IPS DF 6.9 (cell line): Measurements from ENCODE around the gene DDIT4L.
"Not testable (repeated sequence)": the region's sequence is repeated elsewhere in the genome, so short reads cannot be mapped to it uniquely, and the experiment has no call there.

Experiments
- DNase-seq: peaks from one replicate; pipeline ENCODE4 v3.0.0-alpha.2; 2013; ENCODE audit warnings: low read depth, low spot score
- H3K27ac ChIP-seq: one replicate; pipeline ENCODE4 v1.5.1; 2013; ENCODE audit warnings: low read length, control low read depth
- H3K27me3 ChIP-seq: 2 replicates; pipeline ENCODE4 v1.6.1; 2013; ENCODE audit warnings: mild to moderate bottlenecking, low read length; ENCODE audit not compliant: control insufficient read depth, insufficient read depth
- H3K36me3 ChIP-seq: 2 replicates; pipeline ENCODE4 v1.6.1; 2013; ENCODE audit warnings: low read length; ENCODE audit not compliant: control insufficient read depth, insufficient read depth
- H3K4me1 ChIP-seq: 2 replicates; pipeline ENCODE4 v1.6.1; 2013; ENCODE audit warnings: low read length; ENCODE audit not compliant: control insufficient read depth, insufficient read depth
- H3K4me3 ChIP-seq: 2 replicates; pipeline ENCODE4 v1.5.1; 2013; ENCODE audit warnings: mild to moderate bottlenecking, low read length
- H3K9me3 ChIP-seq: 2 replicates; pipeline ENCODE4 v1.6.1; 2013; ENCODE audit warnings: low read length, inconsistent platforms; ENCODE audit not compliant: control insufficient read depth, insufficient read depth
- WGBS: extraction: QIAGEN DNeasy Blood & Tissue Kit; methylation state at CpG from one replicate; pipeline ENCODE4 v1.1.7; 2013; ENCODE audit warnings: mixed read lengths, missing lambda C conversion rate; ENCODE audit not compliant: insufficient read length, insufficient coverage; 5-methylcytosine and 5-hydroxymethylcytosine counted together

Gene DDIT4L

DNA sequence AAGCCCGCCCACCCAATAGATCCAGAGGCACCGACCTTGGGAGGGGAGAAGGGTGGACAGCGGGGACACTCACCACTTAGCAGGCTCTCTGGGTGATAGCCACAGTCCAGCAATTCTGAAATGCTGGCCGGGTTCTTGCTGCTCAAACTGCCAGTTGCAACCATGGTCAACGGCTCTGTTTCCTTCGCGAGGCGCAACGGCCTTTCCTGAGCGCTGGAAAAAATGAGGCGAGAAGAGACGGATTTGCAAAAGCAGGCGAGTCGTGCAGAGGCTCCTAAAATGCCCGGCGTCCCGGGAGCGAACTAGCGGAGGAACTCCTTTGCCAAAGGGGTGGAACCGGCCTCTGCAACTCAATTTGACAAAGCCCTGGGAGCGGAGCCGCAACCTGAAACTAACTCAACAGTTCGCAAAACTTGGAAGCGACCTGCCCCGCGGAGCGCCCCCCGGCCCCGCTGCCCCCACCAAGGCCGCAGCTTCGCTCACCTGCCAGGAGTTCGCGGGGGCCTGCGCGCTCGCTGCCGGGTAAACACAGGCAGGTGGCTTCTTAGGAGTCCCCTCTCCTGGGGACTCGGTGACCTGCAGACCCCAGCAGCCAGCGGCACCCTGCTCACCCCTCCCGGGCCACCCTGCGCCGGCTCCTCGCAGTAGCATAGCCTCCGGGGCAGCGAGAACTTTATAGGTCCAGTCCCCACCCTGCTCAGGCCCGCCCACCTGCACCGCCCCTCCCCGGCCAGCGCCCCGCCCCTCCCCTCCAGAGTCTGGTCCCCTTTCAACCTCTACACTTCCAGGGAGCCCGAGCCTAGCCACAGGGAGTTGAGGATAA is at the start of gene DDIT4L:
TSS of gene DDIT4L (minus strand) at position 649 of the 823 bp plus-strand sequence. CDS start at position 164, 485 bp downstream.
- Histone ChIP-seq H3K4me1 (peaks cover 1% of the 10 kb centered on the region; the same call in 1 of the 2 replicates), H3K4me3 (peak within 1 kb of the TSS; percentile 55), H3K27ac (no peak within 1 kb of the TSS), H3K9me3 (no peaks in the 10 kb centered on the region), H3K36me3 (no peaks in the 10 kb centered on the region), H3K27me3 (peaks cover 5% of the 10 kb centered on the region; the same call in 1 of the 2 replicates)
- no peak for DNase-seq
- no CpG with 5 or more reads among the region's 51 CpGs for WGBS

DNA sequence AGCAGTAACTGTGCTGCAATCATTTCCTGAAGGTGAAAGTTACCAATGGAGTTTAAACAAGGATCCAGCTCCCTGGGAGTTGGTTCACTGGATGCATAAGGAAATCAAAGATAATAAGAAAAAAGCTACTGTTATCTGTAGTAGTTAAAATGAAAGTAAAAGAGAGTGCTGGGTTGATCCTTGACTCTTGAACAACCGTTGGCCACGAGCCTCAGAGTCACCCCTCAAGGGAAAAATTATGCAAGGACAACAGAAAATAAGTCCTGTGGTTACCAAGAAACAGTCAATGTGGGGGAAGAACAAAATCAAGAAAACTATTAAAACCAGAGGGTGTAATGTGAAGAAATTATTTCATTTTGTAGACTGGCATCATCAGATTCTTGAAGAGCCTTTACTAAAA is 49.7 kb upstream of the DDIT4L start:
- Histone ChIP-seq H3K27me3 (no peaks in the 10 kb centered on the region), H3K4me3 (no peak overlapping the region), H3K27ac (no peak overlapping the region), H3K4me1 (no peaks in the 10 kb centered on the region), H3K9me3 (no peaks in the 10 kb centered on the region), H3K36me3 (no peaks in the 10 kb centered on the region)
- DNase-seq: no peak
- WGBS: no CpG with 5 or more reads among the region's 2 CpGs

GRCh38 chr4:100224721-100225120 is 34.5 kb upstream of the DDIT4L start:
- no peaks in the 10 kb centered on the region for H3K27me3 ChIP-seq
- H3K9me3 ChIP-seq: 0 out of 2 replicates have a peak, but pooled peaks cover 4% of the 10 kb centered on the region
- no peak for DNase-seq
- H3K4me1 ChIP-seq: no peaks in the 10 kb centered on the region
- H3K27ac ChIP-seq: no peak overlapping the region
- H3K4me3 ChIP-seq: no peak overlapping the region
- H3K36me3 ChIP-seq: no peaks in the 10 kb centered on the region

DNA sequence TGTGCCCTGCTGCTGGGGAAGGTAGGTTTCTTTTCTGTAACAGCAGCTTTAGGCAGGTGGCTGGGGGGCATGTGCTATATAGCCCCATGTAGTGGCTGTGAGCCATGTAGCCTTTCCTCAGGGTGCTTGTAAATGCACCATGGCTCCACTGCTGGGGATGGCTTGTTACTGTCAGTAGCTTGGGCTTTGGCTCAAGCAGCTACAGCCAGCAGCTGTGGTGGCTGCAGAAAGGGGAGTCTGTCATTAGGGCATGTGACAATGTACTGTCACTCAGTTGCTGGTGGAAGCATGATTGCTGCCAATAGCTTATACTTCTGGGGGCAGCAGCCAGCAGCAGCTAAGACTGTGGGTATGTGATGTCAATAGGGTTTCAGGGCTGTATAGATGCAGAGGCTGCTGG is 33.9 kb upstream of the DDIT4L start:
- H3K4me3 ChIP-seq: no peak overlapping the region
- H3K27me3 ChIP-seq: no peaks in the 10 kb centered on the region
- DNase-seq: no peak
- no peaks in the 10 kb centered on the region for H3K4me1 ChIP-seq
- no peaks in the 10 kb centered on the region for H3K36me3 ChIP-seq
- 0 out of 2 replicates have a peak, but pooled peaks cover 4% of the 10 kb centered on the region for H3K9me3 ChIP-seq
- H3K27ac ChIP-seq: no peak overlapping the region

DNA sequence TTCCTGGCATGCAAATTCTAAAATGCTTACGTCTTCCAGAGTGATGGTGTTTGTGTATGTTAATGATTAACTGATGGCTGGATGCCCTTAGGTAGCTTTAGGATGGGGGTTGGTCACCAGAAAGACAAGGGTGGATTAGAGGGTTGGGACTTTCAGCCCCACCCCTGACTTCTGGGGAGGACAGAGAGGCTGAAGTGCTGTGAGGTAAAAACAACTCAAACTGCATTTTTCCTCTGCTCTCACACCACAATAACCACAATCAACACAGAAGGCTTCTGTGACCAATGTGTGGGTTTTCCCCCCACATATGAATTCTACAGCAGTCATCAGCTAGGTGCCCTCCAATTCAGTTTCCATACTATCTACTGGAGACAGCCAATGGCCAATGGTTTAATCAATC is 18.7 kb upstream of the DDIT4L start:
- H3K27me3 ChIP-seq: no peaks in the 10 kb centered on the region
- no peaks in the 10 kb centered on the region for H3K9me3 ChIP-seq
- no peaks in the 10 kb centered on the region for H3K36me3 ChIP-seq
- H3K4me1 ChIP-seq: no peaks in the 10 kb centered on the region
- no peak for DNase-seq
- H3K27ac ChIP-seq: no peak overlapping the region
- no CpG with 5 or more reads among the region's 1 CpG for WGBS
- no peak overlapping the region for H3K4me3 ChIP-seq

DNA sequence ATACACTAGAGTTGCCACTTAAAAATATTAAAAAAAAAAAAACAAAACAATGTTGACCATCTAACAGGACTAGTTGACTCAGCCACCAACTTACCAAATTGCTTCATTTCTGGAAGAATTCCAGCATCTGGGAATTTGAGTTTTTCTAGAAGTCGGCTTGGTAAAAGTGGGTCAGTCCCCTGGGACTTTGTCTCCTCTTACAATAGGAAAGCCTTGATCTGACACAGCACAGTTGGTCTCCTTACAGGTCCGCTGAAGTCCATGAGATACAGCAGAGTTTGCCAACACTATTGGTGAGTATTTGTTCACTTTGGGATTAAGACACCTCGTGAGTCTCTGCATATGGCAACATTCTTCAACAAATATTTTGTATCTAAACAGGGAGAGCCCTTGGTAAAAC is 18.2 kb upstream of the DDIT4L start:
- Histone ChIP-seq H3K4me1 (no peaks in the 10 kb centered on the region), H3K27ac (no peak overlapping the region), H3K9me3 (no peaks in the 10 kb centered on the region), H3K4me3 (no peak overlapping the region), H3K36me3 (no peaks in the 10 kb centered on the region), H3K27me3 (no peaks in the 10 kb centered on the region)
- DNase-seq: no peak
- no CpG with 5 or more reads among the region's 3 CpGs for WGBS

DNA sequence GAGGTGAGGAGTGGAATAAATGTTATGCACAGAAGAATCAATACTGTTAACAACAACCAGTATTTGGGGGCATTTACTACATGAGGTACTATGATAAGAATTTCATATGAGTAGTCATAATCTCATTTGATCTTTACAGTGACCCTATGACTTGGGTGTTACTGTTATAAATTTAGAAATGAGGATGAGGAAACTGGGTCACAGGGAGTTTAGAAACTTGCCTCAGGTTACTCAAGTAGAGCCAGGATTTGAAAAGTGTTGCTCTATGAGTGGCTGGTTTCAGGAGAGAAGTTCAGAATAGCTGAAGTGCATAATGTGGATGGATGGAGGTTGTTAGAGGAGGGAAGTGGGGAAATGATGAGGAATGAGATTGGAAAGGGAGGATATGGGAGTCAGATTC is 16.6 kb upstream of the DDIT4L start:
- Histone ChIP-seq H3K4me1 (no peaks in the 10 kb centered on the region), H3K36me3 (no peaks in the 10 kb centered on the region), H3K27ac (no peak overlapping the region), H3K9me3 (no peaks in the 10 kb centered on the region), H3K4me3 (no peak overlapping the region), H3K27me3 (no peaks in the 10 kb centered on the region)
- DNase-seq: no peak

GRCh38 chr4:100198061-100198460 is 7.8 kb upstream of the DDIT4L start:
- no peaks in the 10 kb centered on the region for H3K36me3 ChIP-seq
- H3K9me3 ChIP-seq: no peaks in the 10 kb centered on the region
- no peaks in the 10 kb centered on the region for H3K27me3 ChIP-seq
- no peak for DNase-seq
- no peak overlapping the region for H3K27ac ChIP-seq
- H3K4me1 ChIP-seq: no peaks in the 10 kb centered on the region
- H3K4me3 ChIP-seq: no peak overlapping the region
- WGBS: no CpG with 5 or more reads among the region's 1 CpG

DNA sequence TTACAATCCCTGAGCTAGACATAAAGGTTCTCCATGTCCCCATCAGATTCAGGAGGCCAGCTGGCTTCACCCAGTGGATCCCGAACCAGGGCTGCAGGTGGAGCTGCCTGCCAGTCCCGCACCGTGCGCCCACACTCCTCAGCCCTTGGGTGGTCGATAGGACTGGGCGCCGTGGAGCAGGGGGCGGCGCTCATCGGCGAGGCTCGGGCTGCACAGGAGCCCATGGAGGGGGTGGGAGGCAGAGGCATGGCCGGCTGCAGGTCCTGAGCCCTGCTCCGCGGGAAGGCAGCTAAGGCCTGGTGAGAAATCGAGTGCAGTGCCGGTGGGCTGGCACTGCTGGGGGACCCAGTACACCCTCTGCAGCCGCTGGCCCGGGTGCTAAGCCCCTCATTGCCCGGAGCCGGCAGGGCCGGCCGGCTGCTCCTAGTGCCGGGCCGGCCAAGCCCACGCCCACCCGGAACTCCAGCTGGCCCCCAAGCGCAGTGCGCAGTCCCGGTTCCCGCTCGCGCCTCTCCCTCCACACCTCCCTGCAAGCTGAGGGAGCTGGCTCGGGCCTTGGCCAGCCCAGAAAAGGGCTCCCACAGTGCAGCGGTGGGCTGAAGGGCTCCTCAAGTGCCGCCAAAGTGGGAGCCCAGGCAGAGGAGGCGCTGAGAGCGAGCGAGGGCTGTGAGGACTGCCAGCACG is 6.3 kb upstream of the DDIT4L start:
- H3K27me3 ChIP-seq, H3K4me3 ChIP-seq, H3K9me3 ChIP-seq, H3K27ac ChIP-seq, H3K36me3 ChIP-seq, DNase-seq, H3K4me1 ChIP-seq: not testable (repeated sequence)
- WGBS: no CpG with 5 or more reads among the region's 40 CpGs

DNA sequence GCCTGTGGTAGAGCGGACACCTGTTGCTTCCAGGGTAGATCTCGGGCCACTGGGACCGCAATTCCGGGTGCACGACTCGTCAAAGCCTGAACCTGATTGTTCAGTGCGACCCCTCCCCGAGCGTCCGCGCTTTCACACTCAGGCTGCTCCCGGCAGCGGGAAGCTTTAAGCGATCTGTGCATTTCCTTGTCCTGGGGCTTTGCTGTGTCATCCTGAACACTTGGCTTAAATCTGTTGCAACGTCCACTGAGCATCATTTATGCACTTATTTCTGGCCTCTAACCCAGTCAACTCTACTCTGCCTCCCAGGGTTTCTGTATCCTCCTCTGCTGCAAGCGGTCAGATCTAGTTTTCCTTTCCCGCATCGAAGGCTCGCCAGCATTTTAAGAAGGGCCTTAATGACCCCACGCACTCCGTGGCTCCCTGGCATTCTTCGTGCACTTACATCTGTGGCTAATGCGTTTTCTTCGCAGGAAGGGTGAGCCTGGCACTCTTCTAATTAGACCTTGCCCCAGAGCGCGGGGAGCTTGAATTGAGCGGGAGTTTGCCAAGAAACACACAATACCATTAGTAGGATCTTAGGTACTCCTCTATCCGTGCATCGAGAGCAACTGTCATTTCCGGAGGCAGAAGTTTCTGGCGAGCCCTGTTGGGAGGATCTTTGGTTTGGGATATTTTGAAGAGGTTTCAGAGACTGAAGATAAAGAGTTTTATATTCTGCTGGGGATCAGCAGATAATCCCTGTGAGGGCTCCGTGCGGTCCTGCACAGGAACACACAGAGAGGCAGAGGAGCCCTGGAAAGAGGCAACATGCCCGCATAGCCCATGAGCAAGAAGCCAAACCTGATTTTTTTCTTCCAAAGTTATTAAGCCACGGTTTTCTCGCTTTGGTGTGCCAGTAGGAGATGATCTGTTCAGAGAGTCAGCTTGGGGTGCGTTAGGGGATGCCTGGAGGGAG is 654 bp upstream of the DDIT4L start:
- Histone ChIP-seq H3K4me1 (peaks cover 1% of the 10 kb centered on the region; the same call in 1 of the 2 replicates), H3K4me3 (peak overlapping the region; percentile 55; the same call in 1 of the 2 replicates), H3K27me3 (peaks cover 5% of the 10 kb centered on the region; the same call in 1 of the 2 replicates), H3K27ac (no peak overlapping the region), H3K36me3 (no peaks in the 10 kb centered on the region), H3K9me3 (no peaks in the 10 kb centered on the region)
- DNase-seq: no peak
- no CpG with 5 or more reads among the region's 37 CpGs for WGBS
